HFF-Myc (cell line): ENCODE data around the gene JUND.

Experiments used
- DNase-seq: peaks from one replicate; pipeline ENCODE4 v3.0.0-alpha.2; 2011; ENCODE audit warnings: low read depth; ENCODE audit errors: extremely low read depth
- H3K4me3 ChIP-seq: replicated peaks from 2 replicates; pipeline ENCODE4 v1.5.1; 2011; ENCODE audit warnings: low read depth, mild to moderate bottlenecking, control low read depth, low read length
- TF ChIP-seq, protein P1 (sequence below): IDR thresholded peaks from 2 replicates; pipeline ENCODE4 v1.5.1; 2012; ENCODE audit warnings: mild to moderate bottlenecking, low read depth, low read length, control low read depth; ENCODE audit errors: missing control alignments

The JUND gene

DNA sequence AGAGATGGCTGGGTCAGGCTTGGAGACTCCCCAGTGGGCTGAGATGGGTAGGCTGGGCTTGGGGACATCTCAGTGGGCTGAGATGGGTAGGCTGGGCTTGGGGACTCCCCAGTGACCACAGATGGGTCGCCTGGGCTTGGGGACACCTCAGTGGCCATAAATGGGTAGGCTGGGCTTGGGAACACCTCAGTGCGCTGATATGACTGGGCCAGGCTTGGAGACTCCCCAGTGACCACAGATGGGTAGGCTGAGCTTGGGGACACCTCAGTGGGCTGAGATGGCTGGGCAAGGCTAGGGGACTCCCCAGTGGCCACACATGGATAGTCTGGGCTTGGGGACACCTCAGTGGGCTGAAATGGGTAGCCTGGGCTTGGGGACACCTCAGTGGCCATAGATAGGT, 19.9 kb downstream of the JUND start:
- no peak overlapping the region for H3K4me3 ChIP-seq
- DNase-seq: no peak
- TF ChIP-seq, protein P1, sequence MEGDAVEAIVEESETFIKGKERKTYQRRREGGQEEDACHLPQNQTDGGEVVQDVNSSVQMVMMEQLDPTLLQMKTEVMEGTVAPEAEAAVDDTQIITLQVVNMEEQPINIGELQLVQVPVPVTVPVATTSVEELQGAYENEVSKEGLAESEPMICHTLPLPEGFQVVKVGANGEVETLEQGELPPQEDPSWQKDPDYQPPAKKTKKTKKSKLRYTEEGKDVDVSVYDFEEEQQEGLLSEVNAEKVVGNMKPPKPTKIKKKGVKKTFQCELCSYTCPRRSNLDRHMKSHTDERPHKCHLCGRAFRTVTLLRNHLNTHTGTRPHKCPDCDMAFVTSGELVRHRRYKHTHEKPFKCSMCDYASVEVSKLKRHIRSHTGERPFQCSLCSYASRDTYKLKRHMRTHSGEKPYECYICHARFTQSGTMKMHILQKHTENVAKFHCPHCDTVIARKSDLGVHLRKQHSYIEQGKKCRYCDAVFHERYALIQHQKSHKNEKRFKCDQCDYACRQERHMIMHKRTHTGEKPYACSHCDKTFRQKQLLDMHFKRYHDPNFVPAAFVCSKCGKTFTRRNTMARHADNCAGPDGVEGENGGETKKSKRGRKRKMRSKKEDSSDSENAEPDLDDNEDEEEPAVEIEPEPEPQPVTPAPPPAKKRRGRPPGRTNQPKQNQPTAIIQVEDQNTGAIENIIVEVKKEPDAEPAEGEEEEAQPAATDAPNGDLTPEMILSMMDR: no peak

DNA sequence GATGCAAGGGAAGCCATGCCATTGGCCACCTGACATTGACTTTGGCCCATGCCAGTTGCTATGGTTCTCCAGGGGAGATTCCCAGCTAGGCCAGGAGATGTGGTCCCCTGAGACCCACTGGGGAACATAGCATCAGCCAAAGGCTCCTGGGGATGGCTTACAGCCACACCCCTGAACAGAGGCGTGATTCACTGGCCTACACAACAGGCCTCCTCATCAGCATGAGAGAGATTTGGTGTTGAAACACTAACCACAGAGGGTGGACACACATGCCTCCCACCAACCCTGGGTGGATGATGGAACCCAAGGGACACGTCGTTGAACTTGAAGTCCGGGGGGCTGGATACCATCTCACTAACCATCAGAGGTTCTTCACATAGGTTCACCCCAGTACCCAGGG, 21.5 kb downstream of the JUND start:
- no peak overlapping the region for H3K4me3 ChIP-seq
- no peak for DNase-seq
- TF ChIP-seq, protein P1: no peak

DNA sequence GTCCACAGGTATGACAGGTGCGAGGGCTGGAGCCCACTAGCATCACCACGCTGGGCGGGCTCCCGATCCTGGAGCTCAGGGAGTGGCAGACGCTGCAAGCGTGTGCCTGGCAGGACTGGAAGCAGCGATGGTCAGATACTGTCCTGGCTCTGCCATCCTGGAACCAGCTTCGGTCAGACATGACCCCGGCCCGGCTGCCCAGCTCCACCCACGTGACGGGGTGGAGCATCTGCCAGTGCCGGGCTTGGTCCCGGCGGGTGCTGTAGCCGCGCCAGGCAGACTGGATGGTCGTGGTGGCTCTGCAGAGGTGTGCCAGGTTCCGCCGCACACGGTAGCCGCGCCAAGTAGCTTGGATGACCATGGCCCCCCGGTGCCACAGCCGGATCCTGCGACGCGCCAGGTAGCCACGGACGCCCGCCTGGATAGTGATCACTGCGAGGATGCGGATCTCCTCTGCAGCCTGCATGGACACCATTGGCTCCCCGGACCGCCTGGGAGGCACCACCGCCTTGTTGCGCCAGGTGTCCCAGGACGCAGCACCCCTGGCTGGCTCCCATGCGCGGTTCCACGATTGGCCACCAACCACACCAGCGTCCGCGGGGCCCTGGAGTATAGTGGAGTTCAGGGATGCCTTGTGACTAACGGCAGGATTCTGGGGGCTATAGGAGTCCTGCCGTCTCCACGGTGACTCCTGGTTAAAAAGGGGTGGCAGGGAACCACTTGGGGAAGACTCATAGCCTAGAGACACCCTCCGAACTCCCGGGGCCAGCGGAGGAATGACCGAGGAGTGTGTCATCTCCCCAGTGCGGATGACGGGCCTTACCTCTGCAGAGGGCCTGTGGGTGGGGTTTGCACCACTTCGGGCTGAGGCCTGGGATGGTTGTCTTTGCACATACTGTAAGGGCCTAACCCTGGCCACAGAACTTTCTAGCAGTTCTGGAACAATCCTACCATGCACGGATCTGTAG, 23.6 kb downstream of the JUND start:
- no peak overlapping the region for H3K4me3 ChIP-seq
- DNase-seq: no peak
- TF ChIP-seq, protein P1: no peak

DNA sequence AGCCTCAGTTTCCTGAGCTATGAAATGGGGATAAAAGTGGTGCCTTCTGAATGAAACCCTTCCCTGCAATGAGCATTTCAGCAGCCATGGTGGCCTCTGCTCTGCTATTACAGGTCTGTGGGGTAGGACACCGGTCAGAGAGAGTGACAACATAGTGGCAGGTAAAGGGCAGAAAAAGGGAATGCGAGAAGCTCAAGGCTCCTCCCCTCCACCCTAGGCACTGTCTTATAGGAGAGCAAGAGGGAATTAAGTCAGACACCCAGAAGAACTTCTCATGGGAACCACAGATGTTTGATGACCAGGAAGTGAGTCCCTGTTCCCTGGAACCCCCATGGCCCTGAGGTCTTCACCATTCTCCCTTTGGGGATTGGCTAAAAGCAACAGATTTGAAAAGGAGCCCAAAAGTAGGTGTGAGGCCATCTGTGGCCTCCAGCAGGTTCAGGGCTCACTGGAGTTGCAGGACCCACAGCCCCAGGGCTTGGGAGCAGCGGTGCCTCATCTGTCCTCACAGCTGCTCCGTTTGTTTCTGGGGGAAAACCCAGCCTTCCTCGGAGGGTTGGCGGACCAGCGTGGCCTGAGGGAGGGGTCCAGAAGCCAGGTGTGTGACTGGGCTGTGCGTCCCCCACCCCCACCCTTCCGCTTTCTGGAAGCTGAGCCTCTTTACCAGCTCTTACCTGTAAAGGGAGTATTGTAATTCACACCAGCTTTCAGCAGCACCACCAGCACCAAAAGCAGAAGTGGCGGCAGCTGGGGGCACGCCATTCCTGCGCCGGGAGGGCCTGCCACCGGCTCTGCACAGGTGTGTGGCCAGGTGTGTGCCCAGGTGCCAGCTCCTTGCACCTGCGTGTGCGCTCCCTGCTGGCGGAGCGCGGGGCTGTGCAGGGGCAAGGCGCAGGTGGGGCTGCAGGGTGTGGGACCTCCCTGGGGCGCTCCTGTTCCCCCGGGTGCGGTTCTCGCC, 26.6 kb downstream of the JUND start:
- H3K4me3 ChIP-seq: no peak overlapping the region
- TF ChIP-seq, protein P1: no peak
- DNase-seq: no peak

DNA sequence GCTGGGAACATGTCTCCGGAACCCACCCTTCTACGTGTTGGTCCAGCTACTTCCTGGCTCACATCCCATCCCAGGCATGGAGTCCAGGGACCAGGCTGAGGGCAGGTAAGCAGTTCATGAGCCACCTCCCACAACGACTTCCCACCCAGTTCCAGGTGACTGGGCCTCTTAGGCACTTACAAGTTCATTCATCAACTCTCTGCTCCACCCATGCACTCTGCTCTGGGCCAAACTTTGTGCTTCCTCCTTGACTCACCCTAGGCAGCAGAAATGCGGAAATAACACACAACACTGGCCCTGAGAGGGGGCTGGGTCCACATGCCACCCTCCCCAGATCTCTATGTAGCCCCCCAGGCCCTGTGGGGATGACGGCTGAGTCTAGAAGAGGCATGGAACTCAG, 27.7 kb downstream of the JUND start:
- no peak overlapping the region for H3K4me3 ChIP-seq
- no peak for DNase-seq
- TF ChIP-seq, protein P1: no peak

DNA sequence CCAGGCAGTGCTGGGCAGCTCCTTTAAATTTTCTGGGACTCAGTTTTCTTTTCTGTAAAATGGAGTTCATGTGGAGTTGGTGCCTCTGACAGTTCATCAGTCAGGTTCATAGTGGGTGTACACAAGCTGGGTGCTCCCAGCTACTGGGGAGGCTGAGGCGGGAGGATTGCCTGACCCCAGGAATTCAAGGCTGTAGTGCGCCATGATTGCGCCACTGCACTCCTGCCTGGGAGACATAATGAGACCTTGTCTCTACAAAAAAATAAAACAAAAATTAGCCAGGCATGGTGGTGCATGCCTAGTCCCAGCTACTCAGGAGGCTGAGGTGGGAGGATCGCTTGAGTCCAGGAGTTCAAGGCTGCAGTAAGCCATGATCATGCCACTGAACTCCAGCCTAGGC, 28.3 kb downstream of the JUND start:
- DNase-seq: no peak
- no peak overlapping the region for H3K4me3 ChIP-seq
- TF ChIP-seq, protein P1: no peak
